Lower lobe of right lung (tissue), 2 donors: ENCODE data around the gene DYNC1I2. TPM values are rescaled to one million over a fixed set of nuclear protein-coding genes. Genes with fewer than 3 reads are reported as not detected.

Source experiments
- ATAC-seq, 2 donors: fragments of 200-7000 bp; cut with Tn5 transposase; one replicate each; pipeline ENCODE4 v1.9.1; 2020 to 2022; ENCODE audit warnings: mild to moderate bottlenecking in 2 of 2, moderate library complexity in 2 of 2
- DNase-seq: peaks from one replicate; pipeline ENCODE4 v3.0.0-alpha.2; 2020
- H3K27ac ChIP-seq: fragments of 200-600 bp; one replicate; pipeline ENCODE4 v1.8.0; 2022
- H3K27me3 ChIP-seq: fragments of 200-600 bp; one replicate; pipeline ENCODE4 v1.8.0; 2022; ENCODE audit warnings: low read depth
- H3K36me3 ChIP-seq: fragments of 200-600 bp; one replicate; pipeline ENCODE4 v1.8.0; 2022; ENCODE audit warnings: mild to moderate bottlenecking
- H3K4me1 ChIP-seq: fragments of 200-600 bp; one replicate; pipeline ENCODE4 v1.8.0; 2022
- H3K4me3 ChIP-seq: fragments of 200-600 bp; one replicate; pipeline ENCODE4 v1.8.0; 2022; ENCODE audit warnings: mild to moderate bottlenecking
- H3K9me3 ChIP-seq: fragments of 200-600 bp; one replicate; pipeline ENCODE4 v1.8.0; 2022
- intact Hi-C: fragments of 100-400 bp; cut with DNase I; formaldehyde crosslinking; loops from one replicate; pipeline ENCODE4 v1.11.0; 2022
- total RNA-seq: library from RNA; stranded (reverse); fragmentation: NEBNext Ultra II Directional; extraction: Animal tissue kit (Norgen Biotek cat#: 25700); gene quantifications from one replicate; pipeline ENCODE4 v1.2.1, GENCODE V29; 2021
- TF ChIP-seq, protein P1 (sequence below): fragments of 200-600 bp; IDR thresholded peaks from one replicate; pipeline ENCODE4 v1.8.0; 2022; ENCODE audit warnings: antibody characterized with exemption, mild to moderate bottlenecking
- donor health status: DM: no; HTN: yes; CAD: no; lungs with severe emphysema.

Gene DYNC1I2
- total RNA-seq, 1 donor from 2014 or later = 77.2 TPM

DNA sequence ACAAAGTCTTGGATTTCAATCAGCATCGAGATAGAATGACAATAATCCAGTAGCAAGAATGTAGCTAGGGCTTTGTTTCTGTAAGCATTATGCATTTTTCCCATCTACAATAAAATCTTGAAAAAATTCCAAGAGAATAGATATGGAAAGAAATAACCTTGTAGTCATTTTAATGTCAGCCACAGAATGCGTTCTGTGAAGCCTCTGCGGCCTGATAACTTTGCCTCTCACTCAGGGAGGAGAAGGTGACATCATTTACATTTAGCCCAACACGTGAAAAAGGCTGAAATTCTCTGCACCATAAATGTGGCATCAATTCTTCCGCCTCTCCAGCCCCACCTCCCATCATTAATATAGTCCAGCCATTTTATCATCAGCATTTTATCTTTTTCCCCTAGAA, 19.1 kb upstream of the DYNC1I2 start:
- Histone ChIP-seq H3K27me3 (no peaks in the 10 kb centered on the region), H3K27ac (no peak overlapping the region), H3K9me3 (no peaks in the 10 kb centered on the region), H3K36me3 (no peaks in the 10 kb centered on the region), H3K4me1 (no peaks in the 10 kb centered on the region), H3K4me3 (no peak overlapping the region)
- TF ChIP-seq, protein P1, sequence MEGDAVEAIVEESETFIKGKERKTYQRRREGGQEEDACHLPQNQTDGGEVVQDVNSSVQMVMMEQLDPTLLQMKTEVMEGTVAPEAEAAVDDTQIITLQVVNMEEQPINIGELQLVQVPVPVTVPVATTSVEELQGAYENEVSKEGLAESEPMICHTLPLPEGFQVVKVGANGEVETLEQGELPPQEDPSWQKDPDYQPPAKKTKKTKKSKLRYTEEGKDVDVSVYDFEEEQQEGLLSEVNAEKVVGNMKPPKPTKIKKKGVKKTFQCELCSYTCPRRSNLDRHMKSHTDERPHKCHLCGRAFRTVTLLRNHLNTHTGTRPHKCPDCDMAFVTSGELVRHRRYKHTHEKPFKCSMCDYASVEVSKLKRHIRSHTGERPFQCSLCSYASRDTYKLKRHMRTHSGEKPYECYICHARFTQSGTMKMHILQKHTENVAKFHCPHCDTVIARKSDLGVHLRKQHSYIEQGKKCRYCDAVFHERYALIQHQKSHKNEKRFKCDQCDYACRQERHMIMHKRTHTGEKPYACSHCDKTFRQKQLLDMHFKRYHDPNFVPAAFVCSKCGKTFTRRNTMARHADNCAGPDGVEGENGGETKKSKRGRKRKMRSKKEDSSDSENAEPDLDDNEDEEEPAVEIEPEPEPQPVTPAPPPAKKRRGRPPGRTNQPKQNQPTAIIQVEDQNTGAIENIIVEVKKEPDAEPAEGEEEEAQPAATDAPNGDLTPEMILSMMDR = no peak
- ATAC-seq = no peak
- no peak for DNase-seq
- intact Hi-C loops = no loop called here

DNA sequence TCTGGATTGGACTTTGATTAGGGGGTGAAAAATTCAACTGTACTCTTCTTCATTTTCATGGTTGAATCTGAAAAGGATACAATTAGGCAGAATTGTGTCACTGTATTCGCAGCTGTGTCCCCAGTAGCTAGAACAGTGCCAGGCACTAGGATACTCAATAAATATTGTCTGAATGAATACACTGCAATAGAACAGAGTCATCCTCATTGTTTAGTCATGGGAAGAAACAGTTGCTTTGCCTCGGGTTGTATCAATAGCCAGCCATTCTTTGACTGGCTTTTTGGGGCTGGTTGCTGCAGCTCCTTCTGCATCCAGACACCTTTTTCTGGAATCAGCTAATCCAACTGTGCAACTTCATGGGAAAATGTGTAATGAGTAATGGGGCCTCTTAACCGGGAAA, 18.1 kb upstream of the DYNC1I2 start:
- DNase-seq = no peak
- H3K27ac ChIP-seq = no peak overlapping the region
- TF ChIP-seq, protein P1 = no peak
- no peak overlapping the region for H3K4me3 ChIP-seq
- no peak for ATAC-seq
- H3K27me3 ChIP-seq = no peaks in the 10 kb centered on the region
- H3K9me3 ChIP-seq = no peaks in the 10 kb centered on the region
- H3K36me3 ChIP-seq = no peaks in the 10 kb centered on the region
- intact Hi-C loops = no loop called here
- H3K4me1 ChIP-seq = no peaks in the 10 kb centered on the region

DNA sequence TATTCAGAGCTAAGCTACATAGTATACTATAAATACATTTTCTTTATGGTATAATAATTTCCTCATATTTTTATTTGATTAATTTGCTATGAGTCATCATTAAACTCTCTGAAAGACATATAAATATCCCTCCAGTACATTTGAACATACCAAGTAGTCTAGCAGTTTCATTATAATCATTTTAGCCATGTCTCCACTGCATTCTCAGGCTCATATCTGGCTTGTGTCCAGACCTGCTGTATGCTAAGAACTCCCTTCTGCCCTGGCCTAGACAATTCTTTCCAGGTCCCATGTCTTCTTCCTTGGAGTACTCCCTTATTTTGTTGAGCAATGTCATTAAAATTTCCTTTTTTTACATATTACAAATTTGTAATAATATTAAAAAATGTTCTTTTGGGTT, 16.6 kb upstream of the DYNC1I2 start:
- Histone ChIP-seq H3K9me3 (no peaks in the 10 kb centered on the region), H3K4me3 (no peak overlapping the region), H3K36me3 (no peaks in the 10 kb centered on the region), H3K27ac (no peak overlapping the region), H3K27me3 (peaks cover 3% of the 10 kb centered on the region), H3K4me1 (no peaks in the 10 kb centered on the region)
- TF ChIP-seq, protein P1 = no peak
- no peak for ATAC-seq
- no peak for DNase-seq
- intact Hi-C loops = no loop called here

DNA sequence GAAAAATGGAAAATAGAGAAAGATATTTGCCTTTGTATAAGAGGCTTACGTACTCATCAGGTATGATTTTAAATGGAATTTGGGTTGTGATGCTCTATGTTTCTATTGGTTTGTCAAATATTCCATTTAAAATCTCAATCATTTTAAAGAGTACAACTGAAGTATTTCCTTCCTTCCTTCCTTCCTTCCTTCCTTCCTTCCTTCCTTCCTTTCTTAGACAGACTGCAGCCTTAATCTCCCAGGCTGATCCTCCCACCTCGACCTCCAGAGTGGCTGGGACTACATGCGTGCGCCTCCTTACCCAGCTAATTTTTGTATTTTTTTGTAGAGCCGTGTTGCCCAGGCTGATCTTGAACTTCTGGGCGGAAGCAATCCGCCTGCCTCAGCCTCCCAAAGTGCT, 15.4 kb upstream of the DYNC1I2 start:
- DNase-seq (no peak), ATAC-seq (no peak)
- intact Hi-C loops = no loop called here
- Histone ChIP-seq H3K27me3 (peaks cover 3% of the 10 kb centered on the region), H3K4me1 (no peaks in the 10 kb centered on the region), H3K27ac (no peak overlapping the region), H3K9me3 (no peaks in the 10 kb centered on the region), H3K36me3 (no peaks in the 10 kb centered on the region), H3K4me3 (no peak overlapping the region)
- TF ChIP-seq, protein P1 = no peak

DNA sequence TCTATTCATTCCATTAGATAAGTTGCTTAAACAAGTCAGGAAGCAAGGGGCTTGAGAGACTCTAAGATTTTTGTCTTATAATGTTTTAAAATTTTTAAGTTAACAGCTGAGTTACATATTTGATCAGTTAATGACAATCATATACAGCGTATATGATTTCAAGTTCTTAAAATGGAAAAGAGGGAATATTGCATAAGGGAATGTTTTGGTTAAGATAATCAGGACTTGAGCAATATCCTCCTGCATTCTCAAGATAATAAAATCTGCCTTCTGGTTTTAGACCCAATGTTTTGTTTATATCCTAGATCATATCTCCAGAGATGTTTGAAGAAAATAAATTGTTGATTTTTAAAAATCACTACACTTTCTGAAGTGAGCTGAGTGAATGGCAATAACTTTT, 13.4 kb upstream of the DYNC1I2 start:
- TF ChIP-seq, protein P1 = no peak
- H3K9me3 ChIP-seq = no peaks in the 10 kb centered on the region
- ATAC-seq (no peak), DNase-seq (no peak)
- H3K27ac ChIP-seq = no peak overlapping the region
- H3K4me3 ChIP-seq = no peak overlapping the region
- intact Hi-C loops = no loop called here
- H3K27me3 ChIP-seq = peaks cover 3% of the 10 kb centered on the region
- H3K4me1 ChIP-seq = no peaks in the 10 kb centered on the region
- H3K36me3 ChIP-seq = no peaks in the 10 kb centered on the region

DNA sequence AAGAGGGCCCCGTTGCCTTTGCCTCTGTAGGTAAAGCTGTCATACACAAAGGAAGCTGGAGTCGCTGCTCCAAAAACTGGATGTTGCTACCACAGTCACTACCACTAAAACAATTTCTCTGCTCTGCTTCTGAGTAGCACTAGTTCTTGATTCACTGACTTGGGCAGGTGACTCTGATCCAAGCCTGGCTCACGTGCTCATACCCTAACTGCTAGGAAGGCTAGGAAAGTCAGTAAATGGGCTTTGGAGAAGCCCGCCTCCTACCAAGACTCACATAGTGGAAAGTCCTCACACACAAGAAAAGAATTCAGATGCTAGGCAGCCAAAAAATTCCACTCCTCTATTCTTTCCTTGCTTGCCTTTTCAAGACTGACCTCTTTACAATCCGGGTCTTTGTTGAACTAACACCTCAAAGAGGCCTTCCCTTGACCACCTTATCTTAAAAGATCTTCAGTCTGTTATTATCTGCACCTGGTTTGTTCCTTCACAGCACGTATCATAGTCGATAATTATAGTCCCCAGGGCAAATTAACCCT, 11.4 kb upstream of the DYNC1I2 start:
- ATAC-seq = no peak
- TF ChIP-seq, protein P1 = no peak

More for the DNA sequence above, 11.4 kb upstream of the DYNC1I2 start:
- H3K4me3 ChIP-seq = no peak overlapping the region
- no peaks in the 10 kb centered on the region for H3K9me3 ChIP-seq
- no peaks in the 10 kb centered on the region for H3K36me3 ChIP-seq
- H3K4me1 ChIP-seq = no peaks in the 10 kb centered on the region
- H3K27me3 ChIP-seq = peaks cover 3% of the 10 kb centered on the region
- no peak overlapping the region for H3K27ac ChIP-seq
- intact Hi-C loops = no loop called here
- no peak for DNase-seq
